Activated CD4-positive, alpha-beta memory T cell treated with anti-CD3 and anti-CD28 coated beads for 36 hours (primary cell): ENCODE measurements around the gene ISM1. TPM values are rescaled to one million over a fixed set of nuclear protein-coding genes. Genes with fewer than 3 reads are reported as not detected.

Source experiments
- CTCF ChIA-PET: fragments of 350-600 bp; sonication (Branson Sonifier 250); formaldehyde crosslinking; loops from one replicate; lab custom pipeline; 2021; ENCODE audit warnings: antibody characterized with exemption, inconsistent platforms; lab: Charles Lee
- POLR2A ChIA-PET: fragments of 350-600 bp; sonication (Branson Sonifier 250); formaldehyde crosslinking; loops from one replicate; lab custom pipeline; 2021; ENCODE audit warnings: antibody characterized with exemption; lab: Charles Lee
- DNase-seq: peaks from one replicate; pipeline ENCODE4 v3.0.0-alpha.2; 2020
- H3K27ac Mint-ChIP-seq: one replicate; pipeline ENCODE4 v1.8.0; 2021; ENCODE audit warnings: mixed read lengths
- H3K27me3 Mint-ChIP-seq: one replicate; pipeline ENCODE4 v1.8.0; 2021; ENCODE audit warnings: mixed read lengths
- H3K36me3 Mint-ChIP-seq: one replicate; pipeline ENCODE4 v1.8.0; 2021; ENCODE audit warnings: mixed read lengths
- H3K4me1 Mint-ChIP-seq: one replicate; pipeline ENCODE4 v1.8.0; 2021; ENCODE audit warnings: low read depth, mixed read lengths
- H3K4me3 Mint-ChIP-seq: one replicate; pipeline ENCODE4 v1.8.0; 2021; ENCODE audit warnings: mild to moderate bottlenecking, mixed read lengths
- H3K9me3 Mint-ChIP-seq: one replicate; pipeline ENCODE4 v1.8.0; 2021; ENCODE audit warnings: mixed read lengths
- intact Hi-C: fragments of 100-400 bp; cut with micrococcal nuclease; formaldehyde crosslinking; loops from one replicate; pipeline ENCODE4 v1.15.1; 2023
- total RNA-seq, 2 experiments: library from RNA; stranded (reverse); gene quantifications; one replicate each; pipeline ENCODE4 v1.2.3, GENCODE V29; 2021

ISM1 gene
- total RNA-seq, 2 experiments from 2014 or later, result 0.34 to 0.36 TPM

- H3K36me3 Mint-ChIP-seq, result no peaks in the 10 kb centered on the region
- no peak for DNase-seq
- H3K4me3 Mint-ChIP-seq, result no peak overlapping the region
- ChIA-PET POLR2A (no interaction called here), CTCF (interaction anchor here (0.8 to 0.9 kb wide), 2 partner anchors 222 to 225 kb away, joined by 3 to 5 read pairs; no protein-coding TSS in a partner anchor)
- H3K27me3 Mint-ChIP-seq, result peaks cover 15% of the 10 kb centered on the region
- H3K4me1 Mint-ChIP-seq, result peaks cover 3% of the 10 kb centered on the region
- peaks cover 8% of the 10 kb centered on the region for H3K9me3 Mint-ChIP-seq
- intact Hi-C loops, result no loop called here
- no peak overlapping the region for H3K27ac Mint-ChIP-seq
These were observed 104.0 kb downstream of the ISM1 start for GRCh38 chr20:13325033-13325432.

- ChIA-PET CTCF (no interaction called here), POLR2A (no interaction called here)
- no peak for DNase-seq
- H3K27me3 Mint-ChIP-seq, result peaks cover 15% of the 10 kb centered on the region
- H3K36me3 Mint-ChIP-seq, result no peaks in the 10 kb centered on the region
- peaks cover 3% of the 10 kb centered on the region for H3K4me1 Mint-ChIP-seq
- peaks cover 8% of the 10 kb centered on the region for H3K9me3 Mint-ChIP-seq
- no peak overlapping the region for H3K27ac Mint-ChIP-seq
- intact Hi-C loops, result no loop called here
- no peak overlapping the region for H3K4me3 Mint-ChIP-seq
These were observed 104.8 kb downstream of the ISM1 start for GRCh38 chr20:13325796-13326340.

DNA sequence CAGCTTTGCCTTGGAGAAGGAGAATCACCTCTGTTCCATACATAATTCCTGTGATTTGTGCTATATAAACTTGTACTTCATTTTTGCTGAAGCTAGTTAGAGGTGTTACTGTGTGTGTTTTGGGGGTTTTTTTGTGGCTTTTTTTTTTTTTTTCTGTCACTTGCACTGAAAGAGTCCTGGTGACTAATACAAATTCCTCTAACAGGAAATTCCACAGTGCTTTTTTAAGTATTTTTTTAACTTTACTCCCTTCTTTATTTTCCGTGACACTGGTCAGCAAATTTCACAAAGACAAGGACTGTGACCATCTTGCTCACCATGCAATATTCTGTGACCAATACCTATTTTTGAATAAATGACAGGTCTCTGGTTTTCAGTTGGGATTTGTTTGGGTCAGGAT lies 110.5 kb downstream of the ISM1 start:
- intact Hi-C loops, result no loop called here
- DNase-seq, result no peak
- no peak overlapping the region for H3K27ac Mint-ChIP-seq

GRCh38 chr20:13333036-13333435 lies 112.0 kb downstream of the ISM1 start:
- peaks cover 4% of the 10 kb centered on the region for H3K27me3 Mint-ChIP-seq
- CTCF ChIA-PET, result no interaction called here

More for the DNA sequence above, 110.5 kb downstream of the ISM1 start:
- Mint-ChIP-seq H3K27me3 (peaks cover 11% of the 10 kb centered on the region), H3K36me3 (no peaks in the 10 kb centered on the region), H3K4me3 (no peak overlapping the region), H3K9me3 (peaks cover 8% of the 10 kb centered on the region), H3K4me1 (no peaks in the 10 kb centered on the region)
- ChIA-PET POLR2A (no interaction called here), CTCF (no interaction called here)

DNA sequence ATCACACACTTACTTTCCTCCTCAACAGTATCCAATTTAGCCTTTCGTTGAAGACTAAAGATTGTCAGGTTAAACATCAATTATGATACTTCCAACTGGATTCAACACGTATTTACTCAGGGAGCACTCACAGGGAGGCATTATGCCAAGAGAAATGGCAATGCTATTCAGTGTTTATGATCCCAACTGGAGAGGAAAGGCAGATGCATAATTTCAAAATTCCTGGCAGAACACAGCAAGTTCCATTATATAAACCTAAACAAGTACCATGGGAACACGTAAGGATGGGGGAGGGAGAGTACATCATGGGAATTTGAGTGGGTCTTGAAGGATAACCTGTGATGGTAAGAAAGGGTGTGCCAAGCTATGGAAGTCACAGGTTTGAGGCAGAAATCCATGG lies 112.7 kb downstream of the ISM1 start:
- H3K27ac Mint-ChIP-seq, result no peak overlapping the region
- intact Hi-C loops, result no loop called here
- H3K4me1 Mint-ChIP-seq, result no peaks in the 10 kb centered on the region
- H3K27me3 Mint-ChIP-seq, result peaks cover 3% of the 10 kb centered on the region
- no peaks in the 10 kb centered on the region for H3K9me3 Mint-ChIP-seq
- POLR2A ChIA-PET, result no interaction called here
- no peak overlapping the region for H3K4me3 Mint-ChIP-seq
- H3K36me3 Mint-ChIP-seq, result no peaks in the 10 kb centered on the region
- CTCF ChIA-PET, result no interaction called here
- DNase-seq, result no peak

More at GRCh38 chr20:13333036-13333435, 112.0 kb downstream of the ISM1 start:
- intact Hi-C loops, result no loop called here
- DNase-seq, result no peak
- H3K4me3 Mint-ChIP-seq, result no peak overlapping the region
- POLR2A ChIA-PET, result no interaction called here
- no peak overlapping the region for H3K27ac Mint-ChIP-seq
- H3K9me3 Mint-ChIP-seq, result peaks cover 2% of the 10 kb centered on the region
- H3K36me3 Mint-ChIP-seq, result no peaks in the 10 kb centered on the region
- H3K4me1 Mint-ChIP-seq, result no peaks in the 10 kb centered on the region

DNA sequence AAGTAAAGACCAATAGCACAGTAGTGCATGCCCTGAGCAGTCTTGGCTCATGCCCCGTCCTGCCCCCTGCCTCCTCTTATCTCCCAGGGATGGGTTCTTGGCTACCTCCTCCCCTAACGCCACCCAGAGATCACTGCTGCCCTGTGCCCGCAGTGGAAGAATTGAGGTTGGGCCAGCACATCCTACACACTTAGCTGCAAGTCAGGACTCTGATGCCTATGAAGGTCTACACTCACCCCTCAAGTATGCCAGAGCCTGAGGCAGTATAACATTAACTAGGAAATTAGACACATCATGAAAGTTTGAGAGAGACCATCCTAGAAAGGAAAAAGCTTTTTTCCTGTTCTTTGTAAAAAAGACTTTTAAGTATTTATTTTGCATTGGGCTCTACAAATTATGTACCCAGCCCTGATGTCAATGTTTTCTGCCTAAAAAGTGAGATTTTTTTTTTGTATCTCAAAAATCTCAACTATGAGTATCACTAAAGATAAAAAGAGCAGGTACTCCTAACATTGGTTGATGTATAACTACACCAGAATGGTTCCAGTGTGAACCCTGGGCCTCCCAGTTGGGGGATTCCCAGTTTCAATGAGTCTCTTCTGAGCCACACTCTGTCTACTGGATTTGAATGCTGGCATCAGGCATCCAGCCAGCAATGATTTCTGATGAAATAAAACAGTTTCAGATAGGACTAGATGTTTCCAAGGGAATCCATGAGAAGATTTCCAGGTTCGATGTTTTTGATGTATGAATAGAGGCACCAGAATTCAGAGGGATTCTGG lies 115.4 kb downstream of the ISM1 start:
- Mint-ChIP-seq H3K27ac (no peak overlapping the region), H3K9me3 (no peaks in the 10 kb centered on the region), H3K27me3 (peaks cover 3% of the 10 kb centered on the region), H3K4me1 (no peaks in the 10 kb centered on the region), H3K36me3 (no peaks in the 10 kb centered on the region), H3K4me3 (no peak overlapping the region)
- POLR2A ChIA-PET, result no interaction called here
- DNase-seq, result no peak
- intact Hi-C loops, result no loop called here
- CTCF ChIA-PET, result no interaction called here

GRCh38 chr20:13337090-13337784 lies 116.2 kb downstream of the ISM1 start:
- Mint-ChIP-seq H3K4me3 (no peak overlapping the region), H3K27ac (no peak overlapping the region), H3K27me3 (peaks cover 3% of the 10 kb centered on the region), H3K9me3 (no peaks in the 10 kb centered on the region), H3K4me1 (no peaks in the 10 kb centered on the region), H3K36me3 (no peaks in the 10 kb centered on the region)
- CTCF ChIA-PET, result interaction anchor here (1.0 kb wide), 1 partner anchor 210 kb away, joined by 3 read pairs; no protein-coding TSS in a partner anchor
- intact Hi-C loops, result no loop called here
- no peak for DNase-seq
- POLR2A ChIA-PET, result no interaction called here

DNA sequence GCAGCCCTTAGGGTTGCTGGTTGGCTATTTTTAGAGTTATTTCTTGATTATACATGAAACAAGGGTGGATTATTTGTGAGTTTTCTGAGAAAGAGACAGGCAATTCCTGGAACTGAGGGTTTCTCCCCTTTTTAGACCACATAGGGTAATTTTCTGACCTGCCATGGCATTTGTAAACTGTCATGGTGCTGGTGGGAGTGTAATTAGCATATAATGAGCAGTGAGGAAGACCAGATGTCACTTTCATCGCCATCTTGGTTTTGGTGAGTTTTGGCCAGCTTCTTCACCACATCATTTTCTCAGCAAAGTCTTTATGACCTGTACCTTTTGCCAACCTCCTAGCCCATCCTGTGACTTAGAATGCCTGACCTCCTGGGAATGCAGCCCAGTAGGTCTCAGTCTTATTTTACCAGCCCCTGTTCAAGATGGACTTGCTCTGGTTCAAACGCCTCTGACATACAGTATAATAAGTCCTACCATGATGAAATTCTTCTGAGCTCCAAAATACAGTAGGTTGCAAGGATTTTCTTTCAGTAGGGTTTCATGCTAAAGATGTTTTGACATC lies 117.1 kb downstream of the ISM1 start:
- H3K36me3 Mint-ChIP-seq, result no peaks in the 10 kb centered on the region
- POLR2A ChIA-PET, result no interaction called here
- CTCF ChIA-PET, result interaction anchor here (1.0 kb wide), 1 partner anchor 209 kb away, joined by 3 read pairs; no protein-coding TSS in a partner anchor
- H3K27me3 Mint-ChIP-seq, result no peaks in the 10 kb centered on the region
- no peak for DNase-seq
- no peaks in the 10 kb centered on the region for H3K4me1 Mint-ChIP-seq
- H3K27ac Mint-ChIP-seq, result no peak overlapping the region
- intact Hi-C loops, result no loop called here
- H3K9me3 Mint-ChIP-seq, result no peaks in the 10 kb centered on the region
- no peak overlapping the region for H3K4me3 Mint-ChIP-seq

DNA sequence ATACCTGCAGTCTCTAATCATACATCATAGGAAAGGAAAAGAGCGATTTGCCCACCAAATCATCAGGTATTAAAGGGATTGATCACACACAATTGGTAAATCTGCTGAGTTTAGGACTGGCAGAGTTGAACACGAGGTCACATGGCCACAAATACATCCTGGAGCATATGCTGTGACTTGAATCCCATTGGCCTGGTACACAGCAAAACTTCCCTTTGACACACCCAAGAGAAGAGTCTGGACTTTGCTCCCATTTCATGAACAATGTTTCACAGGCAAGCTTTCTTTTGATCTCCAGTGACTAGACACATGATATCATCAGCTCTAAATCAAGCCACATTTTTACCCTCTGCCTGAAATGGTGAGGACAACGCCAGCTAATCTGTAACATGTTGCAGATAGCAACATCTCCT lies 117.9 kb downstream of the ISM1 start:
- no peaks in the 10 kb centered on the region for H3K4me1 Mint-ChIP-seq
- no peaks in the 10 kb centered on the region for H3K9me3 Mint-ChIP-seq
- H3K27ac Mint-ChIP-seq, result no peak overlapping the region
- no peaks in the 10 kb centered on the region for H3K36me3 Mint-ChIP-seq
- no peak for DNase-seq
- intact Hi-C loops, result no loop called here
- no peaks in the 10 kb centered on the region for H3K27me3 Mint-ChIP-seq
- POLR2A ChIA-PET, result no interaction called here
- CTCF ChIA-PET, result no interaction called here
- no peak overlapping the region for H3K4me3 Mint-ChIP-seq

DNA sequence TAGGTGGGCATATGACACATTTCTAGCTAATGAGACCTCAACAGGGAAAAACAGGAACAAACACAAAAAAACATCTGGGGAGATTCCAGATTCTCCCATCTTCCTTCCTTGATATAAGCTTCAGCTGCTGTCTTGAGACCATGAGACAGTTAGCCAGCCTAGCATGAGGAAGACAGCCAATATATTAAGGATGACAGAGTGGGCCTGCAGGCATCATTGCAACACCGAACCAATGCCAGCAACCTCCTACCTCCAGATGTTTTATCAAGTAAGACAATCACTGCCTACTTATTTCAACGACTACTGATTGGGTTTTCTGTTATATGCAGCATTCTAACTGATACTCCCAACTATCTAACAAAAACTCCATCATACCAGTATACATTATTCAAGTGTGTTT lies 119.0 kb downstream of the ISM1 start:
- Mint-ChIP-seq H3K9me3 (no peaks in the 10 kb centered on the region), H3K4me1 (no peaks in the 10 kb centered on the region), H3K36me3 (no peaks in the 10 kb centered on the region), H3K4me3 (no peak overlapping the region), H3K27me3 (peaks cover 3% of the 10 kb centered on the region), H3K27ac (no peak overlapping the region)
- ChIA-PET CTCF (no interaction called here), POLR2A (no interaction called here)
- no peak for DNase-seq
- intact Hi-C loops, result no loop called here

GRCh38 chr20:13341737-13342393 lies 120.8 kb downstream of the ISM1 start:
- intact Hi-C loops, result no loop called here

More at GRCh38 chr20:13341737-13342393, 120.8 kb downstream of the ISM1 start:
- H3K4me1 Mint-ChIP-seq, result no peaks in the 10 kb centered on the region
- no peak overlapping the region for H3K27ac Mint-ChIP-seq
- CTCF ChIA-PET, result no interaction called here
- no peaks in the 10 kb centered on the region for H3K36me3 Mint-ChIP-seq
- no peak overlapping the region for H3K4me3 Mint-ChIP-seq
- peaks cover 3% of the 10 kb centered on the region for H3K27me3 Mint-ChIP-seq
- POLR2A ChIA-PET, result no interaction called here
- peak; percentile 12 for DNase-seq
- H3K9me3 Mint-ChIP-seq, result no peaks in the 10 kb centered on the region
